ENCODE measurements around the gene GP5.

- TF ChIP-seq CTCF (IDR thresholded peaks at IDR 0.05) (no peak), JUN (CRISPR knock-in tag; IDR thresholded peaks at IDR 0.05) (no peak), ZNF281 (CRISPR knock-in tag; IDR thresholded peaks at IDR 0.05) (no peak), NR3C1 (CRISPR knock-in tag; conservative IDR thresholded peaks at IDR 0.05; ENCODE audit: low read depth) (no peak), TCF7 (CRISPR knock-in tag; IDR thresholded peaks at IDR 0.05; ENCODE audit: low read depth) (no peak), CREB1 (CRISPR knock-in tag; IDR thresholded peaks at IDR 0.05) (no peak)
Measured at GRCh38 chr3:194405766-194406165, 6.7 kb upstream of the GP5 start.

Data from WTC11 (cell line).